ENCODE measurements around the gene NFIA.

NFIA gene

DNA sequence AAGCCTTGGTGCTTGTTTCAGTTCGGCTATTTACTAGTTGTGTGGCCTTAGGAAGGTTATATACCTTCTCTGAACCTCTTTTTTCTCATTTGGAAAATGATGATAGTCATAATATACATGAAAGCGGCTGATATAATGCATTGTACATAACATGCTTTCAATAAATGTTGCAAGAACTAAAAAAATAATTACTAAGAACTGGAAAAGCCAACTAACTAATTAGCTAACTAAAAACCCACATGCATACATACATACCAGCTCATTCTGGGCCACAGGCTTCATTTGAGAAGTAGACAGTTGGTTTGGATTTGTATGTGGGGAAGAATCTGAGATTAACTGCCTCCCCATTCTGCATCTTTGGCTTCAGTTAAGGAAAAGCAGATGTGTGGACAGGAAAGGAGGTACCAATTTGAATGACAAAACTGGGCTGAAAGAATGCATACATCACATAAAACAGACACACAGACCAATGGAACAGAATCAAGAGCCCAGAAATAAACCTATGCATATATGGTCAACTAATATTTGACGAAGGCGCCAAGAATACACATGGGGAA is 424.7 kb downstream of the NFIA start:
- Mint-ChIP-seq H3K4me1 (peaks cover 14% of the 10 kb centered on the region), H3K36me3 (ENCODE audit: low read depth) (no peaks in the 10 kb centered on the region), H3K9me3 (no peaks in the 10 kb centered on the region), H3K27me3 (ENCODE audit: low read depth) (peaks cover 4% of the 10 kb centered on the region), H3K27ac (peak overlapping the region in 1 of 3 experiments; percentile 48), H3K4me3 (no peak overlapping the region)
- TF ChIP-seq, protein P1, sequence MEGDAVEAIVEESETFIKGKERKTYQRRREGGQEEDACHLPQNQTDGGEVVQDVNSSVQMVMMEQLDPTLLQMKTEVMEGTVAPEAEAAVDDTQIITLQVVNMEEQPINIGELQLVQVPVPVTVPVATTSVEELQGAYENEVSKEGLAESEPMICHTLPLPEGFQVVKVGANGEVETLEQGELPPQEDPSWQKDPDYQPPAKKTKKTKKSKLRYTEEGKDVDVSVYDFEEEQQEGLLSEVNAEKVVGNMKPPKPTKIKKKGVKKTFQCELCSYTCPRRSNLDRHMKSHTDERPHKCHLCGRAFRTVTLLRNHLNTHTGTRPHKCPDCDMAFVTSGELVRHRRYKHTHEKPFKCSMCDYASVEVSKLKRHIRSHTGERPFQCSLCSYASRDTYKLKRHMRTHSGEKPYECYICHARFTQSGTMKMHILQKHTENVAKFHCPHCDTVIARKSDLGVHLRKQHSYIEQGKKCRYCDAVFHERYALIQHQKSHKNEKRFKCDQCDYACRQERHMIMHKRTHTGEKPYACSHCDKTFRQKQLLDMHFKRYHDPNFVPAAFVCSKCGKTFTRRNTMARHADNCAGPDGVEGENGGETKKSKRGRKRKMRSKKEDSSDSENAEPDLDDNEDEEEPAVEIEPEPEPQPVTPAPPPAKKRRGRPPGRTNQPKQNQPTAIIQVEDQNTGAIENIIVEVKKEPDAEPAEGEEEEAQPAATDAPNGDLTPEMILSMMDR (IDR thresholded peaks at IDR 0.05; ENCODE audit: unreplicated experiment in 3 of 3), result no peak

Data from nephron (organoid).